ENCODE data around the gene ZACN. TPM values are rescaled to one million over a fixed set of nuclear protein-coding genes. Genes with fewer than 3 reads are reported as not detected.

The ZACN gene
- total and polyA plus RNA-seq, 2 experiments from 2014 or later: 21.2 TPM; not detected in 1

GRCh38 chr17:76046064-76046463, 32.9 kb upstream of the ZACN start:
- Histone ChIP-seq H3K27ac (no peak overlapping the region), H2AFZ (no peak overlapping the region), H3K9me3 (ENCODE audit: low read depth) (no peaks in the 10 kb centered on the region), H3K4me2 (no peak overlapping the region), H4K20me1 (ENCODE audit: insufficient read depth, poor library complexity, severe bottlenecking) (no peaks in the 10 kb centered on the region), H3K4me3 (no peak overlapping the region), H3K27me3 (no peaks in the 10 kb centered on the region), H3K4me1 (ENCODE audit: insufficient read depth) (no peaks in the 10 kb centered on the region), H3K79me2 (peaks cover 3% of the 10 kb centered on the region), H3K36me3 (replicated peaks; ENCODE audit: insufficient read depth, low read depth) (no peaks in the 10 kb centered on the region), H3K9me2 (replicated peaks; ENCODE audit: insufficient read depth) (no peaks in the 10 kb centered on the region)
- DNase-seq (ENCODE audit: low spot score): no peak
- 94% methylated on average over 8 of the region's 8 CpGs for WGBS (ENCODE audit: low lambda C conversion rate, missing lambda C conversion rate)
- TF ChIP-seq CTCF (IDR thresholded peaks at IDR 0.05; ENCODE audit: poor library complexity) (no peak), EZH2 (IDR thresholded peaks at IDR 0.05; ENCODE audit: borderline replicate concordance) (no peak), EZH2phosphoT487 (IDR thresholded peaks at IDR 0.05; ENCODE audit: low read depth, severe bottlenecking, unreplicated experiment) (no peak)

- Histone ChIP-seq H3K27me3 (no peaks in the 10 kb centered on the region), H2AFZ (no peak overlapping the region), H3K4me2 (no peak overlapping the region), H4K20me1 (ENCODE audit: insufficient read depth, poor library complexity, severe bottlenecking) (no peaks in the 10 kb centered on the region), H3K79me2 (peaks cover 10% of the 10 kb centered on the region), H3K4me3 (no peak overlapping the region), H3K36me3 (replicated peaks; ENCODE audit: insufficient read depth, low read depth) (no peaks in the 10 kb centered on the region), H3K27ac (no peak overlapping the region), H3K9me2 (replicated peaks; ENCODE audit: insufficient read depth) (no peaks in the 10 kb centered on the region), H3K4me1 (ENCODE audit: insufficient read depth) (no peaks in the 10 kb centered on the region), H3K9me3 (ENCODE audit: low read depth) (no peaks in the 10 kb centered on the region)
- DNase-seq (ENCODE audit: low spot score): no peak
- 95% methylated on average over 9 of the region's 9 CpGs for WGBS (ENCODE audit: low lambda C conversion rate, missing lambda C conversion rate)
- TF ChIP-seq EZH2 (IDR thresholded peaks at IDR 0.05; ENCODE audit: borderline replicate concordance) (no peak), EZH2phosphoT487 (IDR thresholded peaks at IDR 0.05; ENCODE audit: low read depth, severe bottlenecking, unreplicated experiment) (no peak)
Observed at GRCh38 chr17:76048025-76048605, 30.9 kb upstream of the ZACN start.

- H3K4me1 ChIP-seq (ENCODE audit: insufficient read depth): no peaks in the 10 kb centered on the region
- peaks cover 10% of the 10 kb centered on the region for H3K79me2 ChIP-seq
- no peaks in the 10 kb centered on the region for H3K36me3 ChIP-seq (replicated peaks; ENCODE audit: insufficient read depth, low read depth)
- no peak overlapping the region for H3K4me3 ChIP-seq
- H3K4me2 ChIP-seq: no peak overlapping the region
- H3K9me2 ChIP-seq (replicated peaks; ENCODE audit: insufficient read depth): no peaks in the 10 kb centered on the region
- no peaks in the 10 kb centered on the region for H3K9me3 ChIP-seq (ENCODE audit: low read depth)
- DNase-seq (ENCODE audit: low spot score): no peak
- TF ChIP-seq CTCF (IDR thresholded peaks at IDR 0.05; ENCODE audit: poor library complexity): no peak
- TF ChIP-seq EZH2phosphoT487 (IDR thresholded peaks at IDR 0.05; ENCODE audit: low read depth, severe bottlenecking, unreplicated experiment): no peak
- no peak for TF ChIP-seq EZH2 (IDR thresholded peaks at IDR 0.05; ENCODE audit: borderline replicate concordance)
- WGBS (ENCODE audit: low lambda C conversion rate, missing lambda C conversion rate): 89% methylated on average over 9 of the region's 9 CpGs
- H3K27me3 ChIP-seq: no peaks in the 10 kb centered on the region
- no peak overlapping the region for H2AFZ ChIP-seq
- H3K27ac ChIP-seq: no peak overlapping the region
- no peaks in the 10 kb centered on the region for H4K20me1 ChIP-seq (ENCODE audit: insufficient read depth, poor library complexity, severe bottlenecking)
Observed at GRCh38 chr17:76048711-76049110, 30.3 kb upstream of the ZACN start.

- no peak overlapping the region for H3K4me2 ChIP-seq
Observed at GRCh38 chr17:76049239-76049638, 29.7 kb upstream of the ZACN start.

More at GRCh38 chr17:76049239-76049638, 29.7 kb upstream of the ZACN start:
- no peaks in the 10 kb centered on the region for H3K9me2 ChIP-seq (replicated peaks; ENCODE audit: insufficient read depth)
- H2AFZ ChIP-seq: no peak overlapping the region
- peaks cover 10% of the 10 kb centered on the region for H3K79me2 ChIP-seq
- H3K9me3 ChIP-seq (ENCODE audit: low read depth): no peaks in the 10 kb centered on the region
- 97% methylated on average over 3 of the region's 3 CpGs for WGBS (ENCODE audit: low lambda C conversion rate, missing lambda C conversion rate)
- no peaks in the 10 kb centered on the region for H4K20me1 ChIP-seq (ENCODE audit: insufficient read depth, poor library complexity, severe bottlenecking)
- no peak overlapping the region for H3K4me3 ChIP-seq
- H3K4me1 ChIP-seq (ENCODE audit: insufficient read depth): no peaks in the 10 kb centered on the region
- H3K27ac ChIP-seq: no peak overlapping the region
- TF ChIP-seq CTCF (IDR thresholded peaks at IDR 0.05; ENCODE audit: poor library complexity): no peak
- TF ChIP-seq EZH2phosphoT487 (IDR thresholded peaks at IDR 0.05; ENCODE audit: low read depth, severe bottlenecking, unreplicated experiment): no peak
- no peak for TF ChIP-seq EZH2 (IDR thresholded peaks at IDR 0.05; ENCODE audit: borderline replicate concordance)
- H3K27me3 ChIP-seq: no peaks in the 10 kb centered on the region
- H3K36me3 ChIP-seq (replicated peaks; ENCODE audit: insufficient read depth, low read depth): no peaks in the 10 kb centered on the region
- DNase-seq (ENCODE audit: low spot score): no peak

All from hepatocyte (in vitro differentiated cells).